OCI-LY1 (cell line): Measurements from ENCODE around the gene FBXW8.

Experiments used
- CTCF ChIP-seq: fragments of 200-600 bp; sonication (generic), shearing (Covaris generic); IDR thresholded peaks from 2 replicates; pipeline ENCODE4 v1.5.1; 2017; ENCODE audit warnings: mild to moderate bottlenecking, antibody characterized with exemption, low read length, moderate library complexity, mixed read lengths
- EZH2 ChIP-seq: fragments of 200-600 bp; sonication (generic), shearing (Covaris generic); IDR thresholded peaks from 2 replicates; pipeline ENCODE4 v1.8.0; 2017; ENCODE audit warnings: borderline replicate concordance, mixed run types, mild to moderate bottlenecking, antibody characterized with exemption, low read length, moderate library complexity, mixed read lengths

- TF ChIP-seq CTCF (no peak), EZH2 (no peak)
These were observed 46.2 kb upstream of the FBXW8 start for GRCh38 chr12:116864371-116865160.
